Liver (tissue), 9 donors: Measurements from ENCODE around the gene GSE1. TPM values are rescaled to one million over a fixed set of nuclear protein-coding genes. Genes with fewer than 3 reads are reported as not detected.

Source experiments
- DNase-seq: peaks from one replicate; pipeline ENCODE4 v3.0.0-alpha.2; 2017; ENCODE audit warnings: low spot score
- H3K27ac ChIP-seq, 2 donors: one replicate each; pipeline ENCODE4 v1.7.0; 2013; ENCODE audit warnings: inconsistent platforms in 2 of 2, low read length in 2 of 2, control low read depth in 1 of 2, low read depth in 1 of 2, mild to moderate bottlenecking in 1 of 2
- H3K27me3 ChIP-seq, 4 donors: one replicate each; pipeline versions ENCODE4 v1.6.1 to v1.7.0; 2013; ENCODE audit warnings: low read length in 3 of 4, inconsistent platforms in 1 of 4, mild to moderate bottlenecking in 1 of 4, moderate library complexity in 1 of 4; ENCODE audit not compliant: control insufficient read depth in 4 of 4, insufficient read depth in 4 of 4
- H3K36me3 ChIP-seq, 4 donors: one replicate each; pipeline versions ENCODE4 v1.6.1 to v1.7.0; 2013; ENCODE audit warnings: low read length in 3 of 4, mild to moderate bottlenecking in 3 of 4, low read depth in 1 of 4, moderate library complexity in 1 of 4; ENCODE audit not compliant: control insufficient read depth in 4 of 4, insufficient read depth in 3 of 4
- H3K4me1 ChIP-seq, 4 donors: one replicate each; pipeline versions ENCODE4 v1.6.1 to v1.7.0; 2013; ENCODE audit warnings: low read length in 3 of 4, mild to moderate bottlenecking in 3 of 4, moderate library complexity in 1 of 4; ENCODE audit not compliant: control insufficient read depth in 4 of 4, insufficient read depth in 4 of 4
- H3K4me3 ChIP-seq, 3 donors: one replicate each; pipeline versions ENCODE4 v1.6.1 to v1.7.0; 2013; ENCODE audit warnings: low read length in 3 of 3, control low read depth in 1 of 3, low read depth in 1 of 3, mild to moderate bottlenecking in 1 of 3
- H3K9ac ChIP-seq, 2 donors: one replicate each; pipeline ENCODE4 v1.7.0; 2013; ENCODE audit warnings: low read length in 2 of 2, mild to moderate bottlenecking in 2 of 2, moderate library complexity in 2 of 2, control low read depth in 1 of 2, low read depth in 1 of 2
- H3K9me3 ChIP-seq, 4 donors: one replicate each; pipeline versions ENCODE4 v1.6.1 to v1.7.0; 2013; ENCODE audit warnings: low read length in 3 of 4; ENCODE audit not compliant: control insufficient read depth in 4 of 4
- ATF3 ChIP-seq: IDR thresholded peaks from 2 replicates; pipeline ENCODE4 v1.6.1; 2016; ENCODE audit warnings: antibody characterized with exemption
- CTCF ChIP-seq: fragments of 150-350 bp; IDR thresholded peaks from 2 replicates; pipeline ENCODE4 v1.5.1; 2017; ENCODE audit warnings: improper control_type of control experiment, low read depth, low read length; ENCODE audit not compliant: missing input control
- EGR1 ChIP-seq, 2 donors: IDR thresholded peaks; 2 replicates each; pipeline ENCODE4 v1.6.1; 2016 to 2018; ENCODE audit warnings: antibody characterized with exemption in 2 of 2, low read depth in 2 of 2
- FOXA1 ChIP-seq: IDR thresholded peaks from 2 replicates; pipeline ENCODE4 v1.6.1; 2016; ENCODE audit warnings: antibody characterized with exemption
- FOXA2 ChIP-seq: IDR thresholded peaks from 2 replicates; pipeline ENCODE4 v1.6.1; 2016; ENCODE audit warnings: antibody characterized with exemption
- GABPA ChIP-seq, 2 donors: IDR thresholded peaks in 1 of 2; conservative IDR thresholded peaks in 1 of 2; 2 replicates each; pipeline ENCODE4 v1.6.1; 2016; ENCODE audit warnings: antibody characterized with exemption in 2 of 2, mild to moderate bottlenecking in 1 of 2, moderate library complexity in 1 of 2
- HNF4A ChIP-seq, 2 donors: conservative IDR thresholded peaks; 2 replicates each; pipeline ENCODE4 v1.6.1; 2016; ENCODE audit warnings: antibody characterized with exemption in 2 of 2, mild to moderate bottlenecking in 2 of 2
- HNF4G ChIP-seq: IDR thresholded peaks from 2 replicates; pipeline ENCODE4 v1.6.1; 2016; ENCODE audit warnings: antibody characterized with exemption
- JUND ChIP-seq, 2 donors: IDR thresholded peaks; 2 replicates each; pipeline ENCODE4 v1.6.1; 2016; ENCODE audit warnings: antibody characterized with exemption in 2 of 2
- MAX ChIP-seq: IDR thresholded peaks from 2 replicates; pipeline ENCODE4 v1.6.1; 2016; ENCODE audit warnings: antibody characterized with exemption
- NR2F2 ChIP-seq: IDR thresholded peaks from 2 replicates; pipeline ENCODE4 v1.6.1; 2016; ENCODE audit warnings: antibody characterized with exemption
- RAD21 ChIP-seq, 2 donors: IDR thresholded peaks; 2 replicates each; pipeline ENCODE4 v1.6.1; 2016; ENCODE audit warnings: antibody characterized with exemption in 2 of 2, mild to moderate bottlenecking in 2 of 2
- RXRA ChIP-seq, 2 donors: IDR thresholded peaks; 2 replicates each; pipeline ENCODE4 v1.6.1; 2017 to 2018; ENCODE audit warnings: antibody characterized with exemption in 2 of 2, mild to moderate bottlenecking in 1 of 2
- SP1 ChIP-seq: IDR thresholded peaks from 2 replicates; pipeline ENCODE4 v1.6.1; 2018; ENCODE audit warnings: antibody characterized with exemption, mild to moderate bottlenecking
- TAF1 ChIP-seq: conservative IDR thresholded peaks from 2 replicates; pipeline ENCODE4 v1.6.1; 2016; ENCODE audit warnings: antibody characterized with exemption, mild to moderate bottlenecking
- YY1 ChIP-seq: IDR thresholded peaks from 2 replicates; pipeline ENCODE4 v1.6.1; 2016; ENCODE audit warnings: antibody characterized with exemption, mild to moderate bottlenecking
- ZBTB33 ChIP-seq: IDR thresholded peaks from 2 replicates; pipeline ENCODE4 v1.6.1; 2016; ENCODE audit warnings: antibody characterized with exemption
- WGBS: extraction: QIAGEN DNeasy Blood & Tissue Kit; methylation state at CpG from one replicate; pipeline ENCODE4 v1.1.7; 2013; 5-methylcytosine and 5-hydroxymethylcytosine counted together
- polyA plus RNA-seq, 2 donors: library from polyadenylated mRNA; stranded (reverse) in 1 of 2; unstranded in 1 of 2; fragments of 200-250 nt in 1 of 2; fragments of >200 nt in 1 of 2; fragmentation: Nextera tagmentation in 1 of 2; extraction: Ambion mirVana in 1 of 2; gene quantifications; one replicate each; pipeline versions ENCODE4 v1.2.1 to v1.2.3, GENCODE V29; 2013 to 2015
- total RNA-seq, 2 donors: library from RNA; depleted of rRNA; stranded (reverse); fragments of >200 nt; gene quantifications; one replicate each; pipeline ENCODE4 v1.2.3, GENCODE V29; 2014
- TF ChIP-seq, protein P1 (sequence below): IDR thresholded peaks from 2 replicates; pipeline ENCODE4 v1.6.1; 2016; ENCODE audit warnings: antibody characterized with exemption, mild to moderate bottlenecking
- donor health status: healthy.
- donor health status: healthy.
- donor health status: healthy.
- donor health status: healthy.
- donor health status: healthy.

The GSE1 gene
- total and polyA plus RNA-seq, 4 donors: 9.9 to 37.7 (median 25.2) TPM

DNA sequence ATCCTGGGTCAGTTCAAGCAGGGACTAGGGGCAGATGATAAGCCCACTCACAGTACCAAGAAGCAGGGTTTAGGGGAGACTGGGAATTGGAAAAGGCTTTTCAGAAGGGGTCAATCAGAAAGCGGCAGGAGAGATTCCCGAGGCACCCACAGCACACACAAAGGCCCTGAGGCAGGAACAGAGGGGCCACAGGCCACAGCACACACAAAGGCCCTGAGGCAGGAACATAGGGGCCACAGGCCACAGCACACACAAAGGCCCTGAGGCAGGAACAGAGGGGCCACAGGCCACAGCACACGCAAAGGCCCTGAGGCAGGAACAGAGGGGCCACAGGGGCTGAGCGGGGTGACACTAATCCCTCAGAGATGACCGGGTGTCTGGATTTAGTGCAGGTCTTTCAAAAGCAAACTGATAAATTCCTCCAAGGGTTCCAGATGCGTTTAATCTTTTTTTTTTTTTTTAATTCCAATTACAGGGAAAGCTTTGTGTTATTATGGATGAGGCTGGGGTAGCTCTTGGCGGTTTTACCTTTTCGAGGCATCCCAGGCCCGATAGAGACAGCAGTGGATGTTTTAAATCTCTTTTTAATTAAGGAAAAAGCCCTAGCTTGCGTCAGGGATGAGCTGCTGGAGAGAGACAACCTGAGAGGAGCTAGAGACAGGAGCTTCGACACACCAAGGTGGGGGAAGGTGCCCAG is 106.6 kb downstream of the GSE1 start (continued):
- no peak for TF ChIP-seq ZBTB33
- no peak for TF ChIP-seq MAX
- no peak for TF ChIP-seq TAF1
- no peak for TF ChIP-seq EGR1 (IDR thresholded peaks at IDR 0.05; ENCODE audit: low read depth in 2 of 2)

GRCh38 chr16:85720302-85720637 is 107.1 kb downstream of the GSE1 start:
- no peaks in the 10 kb centered on the region for H3K36me3 ChIP-seq
- DNase-seq: no peak
- no peak for TF ChIP-seq ZBTB33
- TF ChIP-seq, protein P1, sequence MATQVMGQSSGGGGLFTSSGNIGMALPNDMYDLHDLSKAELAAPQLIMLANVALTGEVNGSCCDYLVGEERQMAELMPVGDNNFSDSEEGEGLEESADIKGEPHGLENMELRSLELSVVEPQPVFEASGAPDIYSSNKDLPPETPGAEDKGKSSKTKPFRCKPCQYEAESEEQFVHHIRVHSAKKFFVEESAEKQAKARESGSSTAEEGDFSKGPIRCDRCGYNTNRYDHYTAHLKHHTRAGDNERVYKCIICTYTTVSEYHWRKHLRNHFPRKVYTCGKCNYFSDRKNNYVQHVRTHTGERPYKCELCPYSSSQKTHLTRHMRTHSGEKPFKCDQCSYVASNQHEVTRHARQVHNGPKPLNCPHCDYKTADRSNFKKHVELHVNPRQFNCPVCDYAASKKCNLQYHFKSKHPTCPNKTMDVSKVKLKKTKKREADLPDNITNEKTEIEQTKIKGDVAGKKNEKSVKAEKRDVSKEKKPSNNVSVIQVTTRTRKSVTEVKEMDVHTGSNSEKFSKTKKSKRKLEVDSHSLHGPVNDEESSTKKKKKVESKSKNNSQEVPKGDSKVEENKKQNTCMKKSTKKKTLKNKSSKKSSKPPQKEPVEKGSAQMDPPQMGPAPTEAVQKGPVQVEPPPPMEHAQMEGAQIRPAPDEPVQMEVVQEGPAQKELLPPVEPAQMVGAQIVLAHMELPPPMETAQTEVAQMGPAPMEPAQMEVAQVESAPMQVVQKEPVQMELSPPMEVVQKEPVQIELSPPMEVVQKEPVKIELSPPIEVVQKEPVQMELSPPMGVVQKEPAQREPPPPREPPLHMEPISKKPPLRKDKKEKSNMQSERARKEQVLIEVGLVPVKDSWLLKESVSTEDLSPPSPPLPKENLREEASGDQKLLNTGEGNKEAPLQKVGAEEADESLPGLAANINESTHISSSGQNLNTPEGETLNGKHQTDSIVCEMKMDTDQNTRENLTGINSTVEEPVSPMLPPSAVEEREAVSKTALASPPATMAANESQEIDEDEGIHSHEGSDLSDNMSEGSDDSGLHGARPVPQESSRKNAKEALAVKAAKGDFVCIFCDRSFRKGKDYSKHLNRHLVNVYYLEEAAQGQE: peak; percentile 33
- peak; percentile 98 for TF ChIP-seq MAX
- TF ChIP-seq ATF3: peak; percentile 97
- TF ChIP-seq RXRA (IDR thresholded peaks at IDR 0.05): peak; percentile 88 to 97
- peak; percentile 99 to 100 for TF ChIP-seq HNF4A (conservative IDR thresholded peaks at IDR 0.05)
- TF ChIP-seq FOXA2: peak; percentile 43
- TF ChIP-seq CTCF: no peak
- TF ChIP-seq GABPA (IDR thresholded peaks at IDR 0.05 in 1 of 2, conservative IDR thresholded peaks at IDR 0.05 in 1 of 2): peak in 1 of 2 donors; percentile 65
- TF ChIP-seq YY1: no peak
- TF ChIP-seq SP1: peak; percentile 90
- TF ChIP-seq EGR1 (IDR thresholded peaks at IDR 0.05; ENCODE audit: low read depth in 2 of 2): peak in 1 of 2 donors; percentile 88
- no peak for TF ChIP-seq TAF1
- TF ChIP-seq FOXA1: peak; percentile 55
- TF ChIP-seq RAD21 (IDR thresholded peaks at IDR 0.05): peak; percentile 43 to 61
- TF ChIP-seq NR2F2: peak; percentile 72
- peak; percentile 99 for TF ChIP-seq JUND (IDR thresholded peaks at IDR 0.05)
- peak; percentile 97 for TF ChIP-seq HNF4G

More at GRCh38 chr16:85720302-85720637, 107.1 kb downstream of the GSE1 start:
- peaks cover 2 to 17% (median 5%) of the 10 kb centered on the region in 4 donors for H3K4me1 ChIP-seq
- H3K4me3 ChIP-seq: no peak overlapping the region
- H3K27ac ChIP-seq: no peak overlapping the region
- WGBS: 31% methylated on average over 4 of the region's 4 CpGs
- no peaks in the 10 kb centered on the region for H3K9me3 ChIP-seq
- H3K27me3 ChIP-seq: no peaks in the 10 kb centered on the region
- no peak overlapping the region for H3K9ac ChIP-seq
